ENCODE results near the gene C20orf202.
A peak's percentile ranks its signal among the peaks of the same experiment; 100 is the strongest.

Gene C20orf202

DNA sequence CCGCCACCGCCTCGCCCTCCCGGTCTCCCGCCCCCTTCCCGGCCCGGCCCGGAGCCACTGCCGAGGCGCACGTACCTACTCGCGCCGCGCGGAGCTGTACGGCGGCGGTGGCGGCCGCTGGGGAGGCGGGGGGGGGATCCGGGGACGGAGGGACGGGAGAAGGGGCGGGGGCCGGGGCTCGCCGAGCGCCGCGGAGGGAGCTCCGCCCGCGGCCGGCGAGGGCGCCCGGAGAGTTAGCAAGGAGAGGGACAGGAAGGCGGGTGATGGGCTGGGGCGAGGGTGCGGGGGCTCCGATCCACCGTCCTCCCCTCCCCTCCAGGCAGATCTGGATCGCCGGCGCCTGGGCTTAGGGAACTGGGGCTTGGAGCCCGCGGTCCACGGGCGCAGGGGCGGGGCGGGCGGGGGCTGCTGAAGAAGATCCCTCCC, 17.9 kb upstream of the C20orf202 start:
- no peak for DNase-seq

DNA sequence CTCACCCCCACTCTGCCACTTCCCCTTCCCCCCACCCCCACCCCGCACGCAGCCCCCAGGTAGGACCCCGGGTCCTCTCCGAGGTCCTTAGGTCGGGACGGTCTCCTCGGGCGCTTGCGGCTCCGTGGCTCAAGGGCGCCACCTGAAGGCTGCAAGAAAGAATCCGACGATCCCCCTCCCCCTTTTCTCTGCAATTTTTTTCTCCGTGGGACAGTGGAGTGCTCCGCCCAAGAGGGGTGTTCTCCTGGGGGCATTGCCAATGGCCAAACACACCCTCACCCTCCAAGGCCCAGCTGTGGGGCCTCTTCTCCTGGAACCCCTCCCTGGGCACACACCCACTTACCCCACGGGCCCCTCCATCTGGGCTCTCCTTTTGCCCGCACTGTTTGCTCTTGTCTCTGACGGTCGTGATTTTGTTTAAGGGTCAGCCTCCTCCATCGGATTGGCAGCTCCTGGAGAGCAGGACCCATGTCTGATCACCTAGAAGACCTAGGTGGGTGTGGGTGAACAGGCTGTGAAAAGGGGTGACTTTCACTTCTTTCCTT, 17.4 kb upstream of the C20orf202 start:
- DNase-seq: peak; percentile 22

DNA sequence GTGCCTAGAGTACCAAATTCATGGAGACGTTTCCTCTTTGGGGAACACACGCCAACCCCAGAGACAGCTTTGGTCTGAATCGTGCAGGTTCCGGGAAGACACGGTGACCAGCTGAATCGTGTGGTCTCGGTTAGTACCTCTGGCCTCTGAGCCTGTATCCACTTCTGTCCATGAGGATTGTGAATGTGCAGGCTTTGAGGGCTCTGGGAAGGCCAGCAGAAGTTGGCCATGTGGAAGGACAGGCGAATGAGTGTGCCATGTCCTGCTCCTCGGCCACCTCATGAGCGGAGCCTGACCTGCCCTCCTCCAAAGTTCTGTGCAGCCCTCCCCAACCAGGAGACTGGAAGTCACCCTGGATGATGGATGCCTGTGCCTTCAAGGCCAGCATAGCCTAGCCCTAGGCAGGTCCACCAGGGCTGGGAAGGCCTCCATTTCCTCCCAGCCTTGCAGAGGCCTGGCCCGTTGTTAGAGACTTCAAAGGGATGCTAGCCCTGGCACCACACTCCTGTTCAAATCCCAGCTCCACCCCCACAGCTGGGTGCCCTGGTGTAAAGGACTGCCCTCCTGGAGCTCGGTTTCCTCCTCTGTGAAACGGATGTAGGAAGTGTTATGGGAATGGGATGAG, 16.8 kb upstream of the C20orf202 start:
- DNase-seq: no peak

DNA sequence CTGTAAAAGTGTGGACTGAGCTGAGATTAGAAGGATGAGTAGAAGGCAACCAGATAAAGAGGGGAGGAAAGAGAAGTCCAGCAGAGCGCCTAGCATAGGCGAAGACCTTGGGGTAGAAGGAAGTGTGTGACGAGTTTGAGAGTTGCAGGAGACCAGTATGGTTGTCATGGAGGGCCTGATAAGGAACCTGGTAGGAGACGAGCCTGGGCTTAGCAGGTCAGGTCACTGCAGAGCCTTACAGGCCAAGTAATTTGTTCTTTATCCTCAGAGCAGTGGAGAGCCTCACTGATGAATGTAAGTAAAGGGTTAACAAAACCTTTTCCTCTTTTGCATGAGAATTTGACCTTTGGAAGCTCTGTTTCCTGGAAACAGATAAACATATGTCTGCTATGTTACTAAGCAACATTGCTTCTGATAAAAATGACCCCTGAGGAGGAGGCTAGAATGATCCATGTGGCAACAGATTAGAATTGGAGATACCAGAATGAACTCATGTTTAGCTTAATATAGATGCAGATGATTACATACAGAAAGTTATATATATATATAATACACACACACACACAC, 15.6 kb upstream of the C20orf202 start:
- DNase-seq: no peak

DNA sequence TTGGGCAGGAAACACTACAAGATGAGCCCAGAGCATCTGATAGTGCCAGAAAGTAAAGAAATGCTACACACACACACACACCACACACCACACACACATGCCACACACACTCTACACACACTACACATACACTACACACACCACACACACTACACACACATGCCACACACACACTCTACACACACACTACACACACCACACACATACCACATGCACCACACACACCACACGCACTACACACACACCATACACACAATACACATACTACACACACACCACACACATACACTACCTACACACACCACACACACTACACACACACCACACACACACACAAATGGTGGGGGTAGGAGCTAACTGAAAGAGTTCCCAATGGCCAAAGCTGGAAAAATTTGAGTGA, 14.9 kb upstream of the C20orf202 start:
- DNase-seq: no peak

DNA sequence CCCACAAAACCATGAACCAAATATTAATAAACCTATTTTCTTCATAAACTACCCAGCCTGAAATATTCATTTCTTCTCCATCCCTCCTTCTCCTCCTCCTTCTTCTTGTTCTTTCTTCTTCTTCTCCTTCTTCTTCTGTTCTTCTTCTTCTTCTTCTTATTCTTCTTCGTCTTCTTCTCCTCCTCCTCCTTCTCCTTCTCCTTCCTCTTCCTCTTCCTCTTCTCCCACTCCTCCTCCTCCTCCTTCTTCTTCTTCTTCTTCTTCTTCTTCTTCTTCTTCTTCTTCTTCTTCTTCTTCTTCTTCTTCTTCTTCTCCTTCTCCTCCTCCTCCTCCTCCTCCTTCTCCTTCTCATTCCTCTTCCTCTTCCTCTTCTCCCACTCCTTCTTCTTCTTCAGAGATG, 13.4 kb upstream of the C20orf202 start:
- no peak for DNase-seq

DNA sequence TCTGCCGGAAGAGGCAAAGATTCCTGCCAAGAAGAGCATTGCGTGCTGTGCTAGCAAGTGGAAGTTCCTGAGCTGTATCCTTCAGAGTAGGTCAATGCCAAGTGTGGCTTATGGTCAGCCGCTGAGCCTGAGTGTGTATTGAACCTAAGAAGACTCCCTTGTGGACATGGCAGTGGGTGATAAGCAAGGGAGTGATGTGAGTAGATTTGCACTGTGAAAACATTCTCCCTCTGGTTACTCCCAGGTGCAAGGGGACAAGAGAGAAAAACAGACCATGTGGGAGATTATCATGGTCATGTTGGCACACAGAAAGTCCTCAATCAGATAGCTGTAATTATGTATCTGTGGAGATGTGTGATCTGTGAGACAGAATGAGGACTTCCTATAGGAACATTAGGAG, 12.4 kb upstream of the C20orf202 start:
- DNase-seq: no peak

DNA sequence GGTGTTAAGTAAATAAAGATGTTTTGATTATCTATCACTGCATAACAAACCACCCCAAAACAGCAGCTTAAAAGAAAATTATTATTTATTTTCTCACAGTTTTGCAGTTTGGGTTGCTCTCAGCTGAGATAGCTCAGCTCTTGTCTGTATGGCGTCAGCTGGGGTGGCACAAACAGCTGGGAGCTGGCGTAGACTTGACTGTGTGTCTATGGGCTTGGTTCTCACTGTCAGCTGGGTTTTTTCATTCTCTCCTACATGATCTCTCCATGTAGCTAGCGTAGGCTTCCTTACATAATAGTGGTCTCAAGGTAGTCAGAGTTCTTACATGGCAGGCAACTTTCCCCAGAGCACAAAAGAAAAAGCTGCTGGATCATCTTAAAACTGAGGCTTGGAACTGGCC, 12.0 kb upstream of the C20orf202 start:
- DNase-seq: no peak

DNA sequence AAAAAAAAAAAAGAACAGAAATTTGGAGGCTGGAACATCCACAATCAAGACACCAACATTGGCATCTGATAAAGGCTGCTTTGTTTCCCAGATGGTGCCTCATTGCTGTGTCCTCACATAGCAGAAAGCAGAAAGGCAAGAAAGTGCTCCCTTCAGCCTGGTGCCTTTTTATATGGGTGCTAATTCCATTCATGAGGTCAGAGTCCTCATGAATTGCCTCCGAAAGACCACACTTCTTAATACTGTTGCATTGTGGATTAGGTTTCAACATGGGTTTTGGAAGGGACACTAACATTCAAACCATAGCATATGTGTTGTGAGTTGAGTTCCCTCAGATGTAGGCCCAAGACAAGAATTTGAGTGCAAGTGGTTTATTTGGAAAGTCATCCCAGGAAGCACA, 8.0 kb upstream of the C20orf202 start:
- DNase-seq: no peak

DNA sequence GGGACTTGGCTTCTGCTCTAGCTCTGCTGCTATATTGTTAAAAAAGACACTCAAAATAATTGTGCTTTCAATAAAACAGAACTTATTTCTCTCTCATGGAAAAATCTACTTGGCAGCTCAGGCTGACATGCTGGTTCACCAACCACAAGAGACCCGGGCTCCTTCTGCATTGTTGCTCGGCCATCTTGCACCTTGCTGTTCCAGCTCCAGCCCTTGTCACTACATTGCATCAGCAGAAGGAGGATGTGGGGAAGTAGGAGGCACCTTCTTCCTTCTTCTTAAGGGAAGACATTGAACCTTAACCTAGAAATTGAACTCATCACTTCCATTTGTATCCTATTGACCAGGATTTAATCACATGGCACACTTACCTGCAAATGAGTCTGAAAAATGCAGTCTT, 6.6 kb upstream of the C20orf202 start:
- DNase-seq: no peak

DNA sequence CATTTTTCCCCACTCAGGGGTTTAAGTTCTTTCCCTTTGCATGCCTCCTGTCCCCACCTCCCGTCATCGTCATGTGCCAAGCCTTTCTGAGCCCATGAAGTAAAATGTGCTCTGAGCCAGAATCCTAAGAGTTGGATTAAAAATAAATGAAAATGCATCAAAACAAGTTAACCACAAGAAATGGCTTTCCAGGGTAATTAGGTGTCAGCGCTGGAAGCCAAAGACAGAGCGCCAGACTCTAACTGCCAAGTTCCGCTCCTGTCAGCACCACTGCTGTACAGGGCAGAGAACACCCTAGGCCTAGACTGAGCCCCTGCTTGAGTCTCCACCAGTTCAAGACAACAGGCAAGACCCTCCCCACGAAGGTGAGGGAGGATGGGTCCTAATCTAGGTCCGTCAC, 5.5 kb upstream of the C20orf202 start:
- DNase-seq: no peak

DNA sequence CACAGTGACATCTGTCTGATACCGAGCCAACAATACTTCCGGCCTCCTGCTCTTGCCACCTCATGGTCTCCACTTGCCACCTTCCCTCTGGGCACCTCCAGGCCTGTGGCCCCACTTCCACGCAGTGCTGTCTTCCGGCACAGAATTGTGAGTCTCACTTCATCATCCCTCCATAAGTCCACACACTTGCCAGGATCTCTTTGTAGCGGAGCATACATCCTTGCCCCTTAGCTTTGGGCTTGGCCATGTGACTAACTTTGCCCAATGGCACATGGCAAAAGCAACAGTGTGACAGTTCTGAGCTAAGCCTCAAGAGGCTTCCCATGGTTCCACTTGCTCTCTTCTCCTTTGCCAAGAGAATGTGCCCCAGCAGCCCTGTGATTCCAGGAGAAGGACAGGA, 4.5 kb upstream of the C20orf202 start:
- no peak for DNase-seq

DNA sequence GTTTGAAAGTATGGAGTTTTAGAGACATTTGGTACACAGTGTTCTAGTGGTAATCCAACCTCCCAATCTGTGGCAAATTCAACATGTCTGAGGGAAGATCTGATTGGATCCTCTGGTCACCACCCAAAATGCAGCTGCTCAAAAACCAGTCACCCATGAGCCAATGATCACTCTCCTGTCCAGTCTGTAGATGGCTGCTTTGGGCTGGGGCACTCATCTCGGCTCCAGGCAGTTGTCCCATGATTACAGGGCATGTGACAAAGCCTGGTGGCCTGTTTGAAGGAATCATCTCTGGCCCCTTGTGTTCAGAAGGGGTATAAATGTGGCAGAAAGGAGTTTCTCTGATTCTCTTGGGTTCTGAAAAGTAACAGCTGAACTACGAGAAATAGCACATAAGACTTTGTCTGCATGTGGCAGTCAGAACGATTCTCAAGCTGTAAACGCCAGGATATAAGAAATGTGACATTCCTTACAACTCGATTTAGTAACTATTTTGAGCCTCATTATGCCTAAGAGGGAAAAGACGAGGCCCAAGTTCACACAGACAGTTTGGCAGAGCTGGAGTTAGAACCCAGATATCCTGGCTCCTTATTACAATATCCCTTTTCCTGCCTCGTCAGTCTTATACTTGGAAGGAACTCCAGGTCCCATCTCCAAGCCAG, 3.9 kb upstream of the C20orf202 start:
- DNase-seq: no peak

DNA sequence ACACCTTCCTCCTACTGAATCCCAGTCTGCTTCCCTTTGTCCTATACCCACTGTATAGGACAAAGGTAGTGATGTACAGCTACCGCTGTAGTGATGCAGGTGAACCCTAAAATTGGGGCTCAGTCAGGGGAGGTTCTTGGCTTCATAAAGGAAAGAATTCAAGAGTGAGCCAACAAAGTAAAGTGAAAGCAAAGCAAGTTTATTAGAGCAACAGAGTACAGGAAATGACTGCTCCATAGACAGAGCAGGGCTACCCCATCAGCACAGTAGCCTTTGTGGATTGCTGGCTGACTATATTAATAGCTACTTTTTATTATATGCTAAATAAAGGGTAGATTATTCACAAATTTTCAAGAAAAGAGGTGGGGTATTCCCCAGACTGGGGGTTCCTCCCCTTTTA, 3.3 kb upstream of the C20orf202 start:
- DNase-seq: no peak

DNA sequence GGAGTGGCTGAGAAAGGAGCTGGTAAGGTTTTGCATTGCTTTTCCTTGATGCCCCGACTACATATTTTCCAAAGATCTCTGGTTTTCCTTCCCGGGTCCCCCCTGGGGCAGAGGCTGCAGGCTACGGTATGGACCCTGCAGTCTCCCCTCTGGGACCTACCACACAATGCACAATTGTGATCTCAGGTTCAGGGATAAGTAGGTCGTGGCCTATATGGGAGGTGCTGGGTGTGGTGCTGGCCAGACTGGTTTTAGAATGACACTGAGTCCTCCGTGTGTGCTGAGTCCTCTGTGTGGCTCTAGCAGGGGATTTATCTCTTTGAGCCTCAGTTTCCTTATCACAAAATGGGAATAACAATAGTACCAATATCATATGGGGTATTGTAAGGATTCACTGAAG, 376 bp downstream of the C20orf202 start:
- no peak for DNase-seq

DNA sequence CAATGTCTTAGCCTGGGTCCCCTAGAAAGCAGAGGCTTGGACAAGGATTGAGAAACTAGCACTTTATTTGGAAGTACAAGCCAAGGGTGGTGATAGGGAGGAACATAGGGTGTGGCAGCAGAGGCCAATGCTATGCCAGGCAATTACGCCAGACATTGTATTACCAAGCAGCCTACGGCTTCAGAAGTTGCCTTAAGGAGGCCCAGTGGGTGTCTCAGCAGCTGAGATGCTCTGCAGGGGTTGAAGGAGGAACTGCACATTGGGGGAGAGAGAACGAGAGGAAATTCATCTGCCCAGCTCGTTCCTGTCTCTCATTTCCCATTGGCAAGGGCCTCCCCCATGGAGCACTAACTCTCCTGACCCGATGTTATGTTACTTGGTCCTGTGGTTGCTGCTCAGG, 859 bp downstream of the C20orf202 start:
- no peak for DNase-seq

DNA sequence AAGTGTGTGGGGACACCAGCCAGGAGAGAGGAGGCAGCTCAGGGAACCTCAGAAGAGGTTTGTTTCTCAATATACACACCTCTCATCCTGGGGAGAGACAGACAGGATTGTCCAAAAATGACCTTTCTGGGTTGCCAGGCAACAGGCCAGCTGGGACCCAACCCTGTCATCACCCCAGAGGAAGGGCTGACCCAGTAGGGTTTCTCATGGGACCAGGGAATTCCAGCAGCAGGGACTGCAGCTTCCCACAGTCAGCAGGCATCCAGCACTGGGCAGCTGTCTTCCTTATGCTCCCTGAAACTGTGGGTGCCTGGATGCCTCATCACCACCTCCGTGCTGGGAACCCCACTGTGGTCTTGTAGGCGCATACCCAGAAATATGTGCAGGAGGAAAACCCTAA, 1.3 kb downstream of the C20orf202 start:
- DNase-seq: no peak

DNA sequence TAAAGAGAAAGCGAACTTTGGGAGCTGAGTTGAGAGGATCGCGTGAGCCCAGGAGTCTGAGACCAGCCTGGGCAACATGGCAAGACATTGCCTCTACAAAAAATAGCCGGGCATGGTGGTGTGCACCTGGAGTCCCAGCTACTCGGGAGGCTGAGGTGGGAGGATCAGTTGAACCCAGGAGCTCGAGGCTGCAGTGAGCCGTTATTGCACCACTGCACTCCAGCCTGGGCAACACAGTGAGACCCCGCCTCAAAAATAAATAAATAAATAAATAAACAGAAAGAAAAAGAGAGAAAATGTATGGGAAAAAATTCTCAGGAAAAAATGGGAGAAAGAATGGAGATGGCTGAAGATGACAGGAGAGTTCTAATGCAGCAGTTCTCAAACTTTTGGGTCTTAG, 2.5 kb downstream of the C20orf202 start:
- no peak for DNase-seq

DNA sequence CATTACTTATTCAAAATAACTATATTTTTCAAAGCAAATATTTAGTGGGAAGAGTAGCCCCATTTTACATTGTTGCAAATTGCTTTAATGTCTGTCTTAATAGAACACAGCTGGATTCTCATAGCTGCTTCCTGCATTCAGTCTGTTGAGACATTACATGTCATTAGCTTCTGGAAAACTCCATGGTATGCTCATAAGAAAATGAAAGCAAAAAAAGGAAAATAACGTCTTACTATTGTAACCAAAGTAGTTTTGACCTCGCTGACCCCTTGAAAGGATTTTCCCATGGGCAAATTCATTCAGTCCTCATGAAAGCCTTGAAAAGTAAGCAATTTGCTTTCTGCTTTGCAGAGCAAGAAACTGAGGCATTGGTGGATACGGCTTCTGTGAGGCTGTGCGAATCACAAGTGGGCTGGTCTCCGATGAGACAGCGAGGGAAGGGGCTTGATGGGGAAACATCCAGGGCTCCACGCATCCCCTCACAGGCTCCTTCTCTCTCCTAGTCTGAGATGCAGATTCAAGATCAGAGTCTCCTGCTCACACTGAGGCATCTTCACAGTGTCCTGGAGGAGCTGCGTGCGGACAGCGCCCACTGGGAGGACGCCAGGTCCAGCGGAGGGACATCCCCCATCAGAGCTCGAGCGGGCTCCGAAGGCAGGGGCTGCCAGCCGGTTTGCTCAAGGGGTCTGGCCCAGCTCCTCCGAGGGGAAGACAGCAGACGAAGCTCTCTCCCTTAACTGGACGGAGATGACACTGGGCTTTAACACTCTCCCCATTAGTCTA, 3.3 kb downstream of the C20orf202 start:
- no peak for DNase-seq

DNA sequence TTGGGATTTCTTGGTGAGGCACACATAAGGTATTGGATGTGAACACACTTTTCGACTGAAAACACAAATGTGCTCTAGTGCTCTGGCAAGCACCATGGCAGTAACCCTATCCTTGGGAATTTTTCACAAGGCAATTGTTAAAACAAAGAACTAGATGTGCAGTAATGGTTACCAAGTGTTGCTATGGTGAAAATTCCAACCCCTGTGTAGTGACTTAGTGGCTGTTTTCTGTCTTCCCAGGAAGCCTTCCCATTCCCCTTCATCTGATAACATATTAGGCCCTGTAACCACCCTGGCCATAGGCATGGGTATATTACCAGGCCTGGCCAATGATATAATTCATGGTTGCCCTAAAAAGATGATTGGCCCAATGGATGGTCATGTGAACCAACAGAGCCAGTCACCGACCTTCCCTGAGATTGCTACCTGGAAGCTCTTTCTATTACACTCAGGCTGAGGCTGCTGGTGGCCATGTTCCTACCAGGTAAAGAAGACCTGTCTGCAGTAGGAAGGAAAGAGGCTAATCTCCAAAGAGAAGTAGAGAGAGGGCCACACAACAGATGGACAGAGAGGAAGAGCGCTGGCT, 4.1 kb downstream of the C20orf202 start:
- DNase-seq: no peak

DNA sequence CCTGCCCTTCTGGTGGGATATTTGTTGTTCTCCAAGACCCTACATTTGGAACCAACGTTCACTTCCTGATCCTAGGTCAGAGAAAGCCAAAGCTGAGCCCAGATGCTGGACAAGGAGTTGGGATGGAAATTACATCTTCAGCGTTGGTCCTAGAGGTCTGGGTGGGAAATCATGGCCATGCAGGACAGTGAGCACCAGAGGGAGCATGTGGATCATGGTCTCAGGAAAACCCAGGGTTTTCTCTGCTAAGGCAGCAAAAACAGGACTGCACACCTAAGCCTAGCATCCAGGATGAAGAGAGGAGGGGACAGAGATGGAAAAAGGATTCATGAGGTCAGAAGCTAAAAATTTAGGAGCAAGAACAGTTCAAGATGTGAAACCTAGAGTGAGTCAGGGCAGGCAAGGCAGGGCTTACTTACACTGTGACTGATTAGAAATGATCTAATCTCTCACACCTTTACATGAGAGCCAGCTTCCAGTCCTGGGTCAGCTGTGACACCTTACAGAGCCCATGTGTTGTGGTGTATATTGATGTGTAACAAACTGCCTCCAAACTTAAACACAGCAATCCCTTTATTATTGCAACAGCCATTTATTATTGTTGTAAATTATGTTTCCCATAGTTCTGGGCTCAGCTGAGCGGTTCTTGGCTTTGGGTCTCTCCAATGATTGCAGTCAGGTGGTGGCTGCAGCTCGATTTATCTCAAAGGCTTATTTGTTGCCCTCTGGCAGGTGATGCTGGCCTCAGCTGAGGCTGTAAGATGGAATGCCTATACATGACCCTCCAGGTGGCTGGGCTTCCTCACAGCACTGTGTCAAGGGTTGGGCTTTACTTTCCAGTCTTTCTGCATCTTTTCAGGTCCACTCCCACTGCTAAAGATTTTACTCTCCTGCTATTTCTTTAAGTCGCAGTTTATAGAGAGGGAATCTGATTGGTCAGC, 6.5 kb downstream of the C20orf202 start:
- DNase-seq: no peak

DNA sequence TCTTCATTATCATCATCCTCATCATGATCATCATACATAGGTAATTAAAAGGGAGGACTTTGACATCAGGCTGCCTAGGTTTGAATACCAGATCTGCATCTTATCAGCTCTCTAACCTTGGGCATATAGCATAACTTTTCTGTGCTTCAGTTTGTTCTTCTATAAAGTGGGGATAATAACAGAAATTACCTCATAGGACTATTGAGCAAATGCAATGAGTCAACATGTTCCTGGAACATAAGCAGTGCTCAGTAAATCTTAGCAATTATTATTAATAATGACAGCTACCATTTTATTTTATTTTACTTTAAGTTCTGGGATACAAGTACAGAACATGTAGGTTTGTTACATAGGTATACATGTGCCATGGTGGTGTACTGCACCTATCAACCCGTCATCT, 7.2 kb downstream of the C20orf202 start:
- no peak for DNase-seq
